ENCODE measurements around the gene TEX29.

The TEX29 gene

DNA sequence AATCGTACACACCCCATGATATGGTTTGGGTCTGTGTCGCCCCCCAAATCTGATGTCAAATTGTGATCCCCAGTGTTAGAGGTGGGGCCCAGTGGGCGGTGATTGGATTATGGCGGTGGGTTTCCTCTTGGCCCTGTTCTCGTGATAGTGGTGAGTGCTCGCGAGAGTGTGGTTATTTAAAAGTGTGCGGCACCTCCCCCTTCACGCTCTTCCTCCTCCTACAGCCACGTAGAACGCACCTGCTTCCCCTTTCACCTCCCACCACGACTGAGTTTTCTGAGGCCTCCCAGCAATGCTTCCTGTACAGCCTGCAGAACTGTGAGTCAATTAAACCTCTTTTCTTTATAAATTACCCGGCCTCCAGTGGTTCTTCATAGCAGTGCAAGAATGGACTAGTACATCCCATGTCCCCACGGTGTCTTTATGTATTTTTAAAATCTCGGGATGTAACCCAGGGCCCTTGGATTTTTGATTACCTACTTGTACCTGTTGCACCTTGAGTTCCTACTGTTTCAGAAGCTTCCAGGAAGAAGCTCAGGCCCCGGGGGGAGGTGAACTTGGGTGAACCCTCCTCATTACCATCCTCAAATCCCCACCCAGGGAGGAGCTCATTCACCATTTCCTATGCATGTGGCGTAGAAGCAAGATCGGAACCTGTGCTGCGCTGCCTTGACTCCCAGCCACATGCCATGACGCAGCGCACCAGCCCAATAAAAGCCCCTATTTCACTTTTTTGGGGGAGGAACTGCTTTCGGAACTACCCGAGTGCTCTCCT, 52.4 kb downstream of the TEX29 start:
- DNase-seq, result no peak

DNA sequence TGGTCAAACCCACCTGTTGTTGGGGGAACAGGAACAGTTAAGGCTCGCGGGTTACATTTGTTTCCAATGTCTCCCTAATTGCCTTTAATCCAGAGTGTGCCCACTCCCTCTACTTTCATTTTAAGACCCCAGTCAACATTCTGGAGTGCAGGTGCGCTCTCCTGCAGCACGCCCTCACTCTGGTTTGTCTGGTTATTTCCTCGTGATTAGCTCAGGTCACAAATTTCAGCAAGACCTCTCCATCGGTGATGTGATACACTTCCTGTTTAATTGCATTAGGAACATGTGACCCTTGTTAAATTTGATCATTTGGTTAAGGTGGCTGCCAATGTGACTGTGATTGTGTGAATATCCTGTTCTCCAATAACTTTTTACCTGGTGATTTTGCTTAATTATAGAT, 53.0 kb downstream of the TEX29 start:
- no peak for DNase-seq

DNA sequence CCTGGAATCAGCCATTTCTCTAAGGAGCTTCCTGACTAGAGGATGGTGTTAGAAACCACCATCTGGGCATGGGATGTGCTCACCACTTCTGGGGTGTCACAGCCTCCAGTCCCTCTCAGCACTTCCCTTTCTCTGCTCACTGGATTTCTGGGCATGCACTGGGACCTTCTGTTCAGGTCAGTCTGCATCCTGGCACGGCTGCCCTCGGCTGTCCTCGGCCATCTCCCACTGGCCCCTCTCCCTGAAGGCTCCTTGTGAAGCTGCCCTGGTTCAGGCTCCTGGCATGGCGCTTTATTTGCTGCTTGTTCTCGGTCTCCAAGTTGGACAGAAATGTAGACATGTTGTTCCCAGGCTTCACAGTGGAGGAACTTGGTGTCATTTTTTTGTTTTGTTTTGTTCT, 60.0 kb downstream of the TEX29 start:
- no peak for DNase-seq

DNA sequence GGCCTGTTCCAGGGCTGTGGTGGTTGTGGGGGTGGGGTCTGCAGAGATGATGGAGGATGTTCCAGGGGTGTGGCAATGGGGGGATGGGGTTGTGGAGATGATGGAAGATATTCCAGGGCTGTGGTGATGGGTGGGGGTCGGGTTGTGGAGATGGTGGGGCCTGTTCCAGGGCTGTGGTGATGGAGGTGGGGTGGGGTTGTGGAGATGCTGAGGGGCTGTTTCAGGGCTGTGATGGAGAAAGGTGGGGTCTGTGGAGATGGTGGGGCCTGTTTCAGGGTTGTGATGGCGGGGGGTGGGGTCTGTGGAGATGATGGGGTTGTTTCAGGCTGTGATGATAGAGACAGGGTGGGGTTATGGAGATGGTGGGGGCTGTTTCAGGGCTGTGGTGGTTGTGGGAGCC, 62.0 kb downstream of the TEX29 start:
- DNase-seq, result no peak

DNA sequence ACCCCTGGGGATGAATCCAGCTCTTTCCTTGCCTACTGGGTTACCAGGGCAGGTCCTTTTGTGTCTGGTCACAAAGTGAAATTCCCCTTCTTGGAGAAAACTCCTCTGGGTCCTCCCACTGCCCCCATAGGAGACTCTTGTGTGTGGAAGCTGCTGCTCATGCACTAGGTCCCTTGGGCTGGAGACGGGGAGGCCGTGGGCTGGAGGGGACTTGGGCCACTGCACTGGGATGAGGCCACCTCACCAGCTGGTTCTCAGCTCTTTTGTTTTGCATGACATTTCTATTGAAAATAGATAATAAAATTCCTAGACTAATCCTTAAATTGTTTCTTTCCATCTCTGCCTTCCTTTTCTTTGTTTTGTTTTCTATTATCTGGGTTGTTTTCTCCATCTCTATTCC, 62.4 kb downstream of the TEX29 start:
- no peak for DNase-seq

DNA sequence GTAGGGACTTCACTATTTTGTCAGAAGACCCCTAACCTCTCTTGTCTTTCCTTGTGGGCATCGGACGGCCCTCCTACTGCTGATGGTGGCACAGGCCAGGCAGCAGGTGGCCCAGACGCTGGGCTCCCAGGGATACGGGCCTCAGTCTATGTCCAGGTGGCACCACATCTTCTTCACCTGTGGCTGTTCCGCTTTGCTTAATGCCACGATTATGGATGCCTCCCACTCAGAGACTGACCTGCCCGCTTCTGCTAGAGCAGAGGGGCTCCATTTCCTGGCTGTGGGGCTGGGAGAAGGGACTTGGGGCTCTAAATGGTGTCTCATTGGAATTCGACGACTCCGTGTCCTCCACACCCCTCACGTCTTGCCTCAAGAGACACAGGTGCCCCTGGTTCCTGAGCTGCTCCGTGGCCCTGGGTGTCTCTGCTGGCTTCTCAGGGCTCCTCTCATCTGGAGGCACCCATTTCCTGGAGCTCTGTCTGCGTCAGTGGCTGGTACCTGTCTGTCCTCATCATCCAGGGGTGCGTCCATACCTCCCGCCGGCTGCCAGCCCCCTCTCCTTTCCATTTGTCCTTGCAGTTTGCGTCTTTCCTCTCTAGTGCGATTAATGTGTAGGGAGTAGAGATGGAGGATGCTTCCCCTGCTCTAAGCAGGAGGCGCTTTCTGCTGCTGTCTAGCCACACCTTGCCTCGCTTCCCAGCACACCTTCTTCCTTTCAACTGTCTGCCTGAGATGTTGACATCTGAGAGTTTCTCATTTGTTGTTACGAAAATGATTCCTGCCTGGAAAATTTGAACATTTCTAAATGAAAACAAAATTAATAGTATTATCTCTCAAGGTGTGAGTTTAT, 63.4 kb downstream of the TEX29 start:
- DNase-seq, result no peak

DNA sequence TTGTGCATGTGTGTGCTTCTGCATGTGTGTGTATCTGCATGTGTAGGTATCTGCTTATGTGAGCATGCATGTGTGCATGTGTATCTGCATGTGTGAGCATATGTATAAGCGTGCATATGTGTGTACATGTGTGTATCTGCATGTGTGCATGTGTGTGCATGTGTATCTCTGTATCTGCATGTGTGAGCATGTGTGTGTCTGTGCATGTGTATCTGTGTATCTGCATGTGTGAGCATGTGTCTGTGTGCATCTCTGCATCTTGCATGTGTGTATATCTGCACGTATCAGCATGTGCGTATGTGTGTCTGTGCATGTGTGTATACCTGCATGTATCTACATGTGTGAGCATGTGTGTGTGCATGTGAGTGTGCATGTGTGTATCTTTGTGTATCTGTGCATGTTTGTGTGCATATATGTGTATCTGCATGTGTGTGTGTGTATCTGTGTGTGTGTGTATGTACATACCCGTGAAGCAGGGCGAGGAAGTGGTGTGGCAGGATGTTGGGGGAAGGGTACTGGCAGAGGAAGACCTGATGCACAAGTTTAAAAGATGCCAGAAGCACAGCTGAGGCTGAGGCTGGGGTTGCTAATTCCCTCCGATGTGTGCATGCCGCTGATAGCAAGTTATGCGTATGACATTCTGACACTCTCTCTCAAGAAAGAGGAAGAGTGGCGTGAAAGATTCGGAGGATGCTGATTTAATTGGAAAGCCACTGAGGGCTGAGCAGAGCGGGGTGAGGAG, 64.2 kb downstream of the TEX29 start:
- no peak for DNase-seq

DNA sequence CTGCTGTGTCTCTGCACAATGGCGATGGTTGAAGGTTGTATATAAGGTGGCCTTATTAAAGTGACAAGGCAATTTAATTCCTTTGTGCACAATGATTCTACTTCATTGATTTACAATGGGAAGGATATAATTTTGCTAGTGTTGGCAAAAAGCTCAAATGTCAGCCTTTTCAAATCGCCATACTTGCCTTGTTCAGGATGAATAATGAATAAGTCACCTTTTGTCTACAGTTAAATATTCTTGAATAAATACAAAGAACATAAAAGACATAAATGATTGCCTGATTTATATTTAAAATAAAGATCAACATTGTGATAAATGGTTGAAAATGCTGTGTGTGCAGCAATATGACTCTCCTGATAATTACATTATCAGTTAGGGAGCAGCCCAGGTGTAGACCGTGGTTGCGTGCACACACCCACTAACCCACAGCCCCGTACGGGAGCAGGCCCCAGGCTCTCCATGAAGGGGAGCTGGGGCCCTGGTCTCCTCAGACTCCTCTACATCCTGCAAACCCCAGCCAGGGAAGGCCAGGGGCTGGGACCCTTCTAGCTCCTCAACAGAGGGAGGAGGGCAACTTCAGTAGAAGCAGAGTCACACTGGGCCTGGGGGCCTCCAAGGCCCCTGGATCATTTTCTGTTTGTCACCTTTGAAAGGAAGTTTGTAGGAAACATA, 64.9 kb downstream of the TEX29 start:
- DNase-seq, result no peak

DNA sequence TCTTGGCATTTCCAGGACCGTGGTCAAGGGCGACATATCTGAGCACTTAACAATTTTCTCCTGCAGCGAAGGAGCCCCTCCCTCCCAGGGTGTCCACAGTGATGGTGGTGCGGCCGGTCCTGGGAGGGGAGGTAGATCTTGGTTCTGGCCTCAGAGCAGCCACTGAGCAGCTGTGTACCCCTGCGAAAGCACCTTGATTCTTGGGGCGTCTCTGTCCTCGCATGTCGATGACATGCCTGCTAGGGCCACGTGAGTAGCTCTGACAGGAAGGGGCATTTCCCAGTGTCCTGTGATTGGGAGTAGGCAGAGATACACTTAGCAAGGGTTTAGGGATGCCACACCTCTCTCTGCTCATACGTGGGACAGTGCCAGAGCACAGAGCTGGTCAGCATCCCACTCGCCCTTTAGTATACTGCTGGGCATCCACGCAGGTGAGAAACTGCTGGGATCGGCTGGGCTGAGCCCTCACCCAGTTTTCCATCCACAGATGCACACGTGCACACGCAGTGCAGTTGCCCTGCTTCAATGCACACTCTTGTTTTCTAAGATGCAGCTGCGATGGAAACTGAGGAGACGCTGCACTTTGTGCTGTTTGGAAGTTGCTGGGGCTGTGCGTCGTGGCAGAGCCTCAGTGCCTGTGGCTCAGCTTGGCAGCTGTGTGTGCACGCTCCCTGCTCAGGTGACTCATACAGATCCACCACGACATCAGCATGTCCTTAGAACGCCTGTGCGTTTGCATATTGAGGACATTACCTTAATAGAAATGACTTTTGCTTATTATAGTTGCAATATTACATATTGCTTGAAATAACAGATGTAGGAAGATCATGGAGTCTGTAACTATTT, 66.8 kb downstream of the TEX29 start:
- DNase-seq, result no peak

DNA sequence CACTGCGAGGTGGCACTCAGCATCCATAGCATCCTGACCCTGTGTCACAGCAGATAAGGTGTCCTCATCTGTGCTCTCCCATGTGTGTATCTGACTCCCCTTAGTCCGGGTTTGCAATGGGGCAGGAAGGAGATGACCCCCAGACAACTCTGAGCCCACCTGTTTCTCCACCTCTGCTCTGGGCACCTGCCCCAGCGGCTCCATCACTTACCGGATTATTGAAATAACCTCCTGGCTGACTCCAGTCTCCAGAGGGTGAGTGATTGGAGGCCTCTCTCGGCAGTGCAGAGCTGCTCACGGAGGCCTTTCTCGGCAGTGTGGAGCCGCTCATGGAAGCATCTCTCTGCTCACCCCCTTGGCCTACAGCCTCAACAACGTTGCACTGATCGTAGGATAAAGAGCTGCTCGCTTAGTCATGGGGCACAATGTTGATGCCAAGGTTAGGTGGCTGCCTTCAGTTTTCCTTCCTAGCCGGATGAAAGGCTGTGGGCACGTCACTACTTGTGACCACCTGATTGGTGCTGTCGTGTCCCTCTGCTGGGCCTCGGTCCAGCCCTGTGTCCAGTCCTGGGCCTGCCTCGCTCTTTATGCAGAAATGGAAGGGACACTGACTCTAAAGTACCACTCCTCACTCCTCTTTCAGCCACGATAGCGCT, 67.6 kb downstream of the TEX29 start:
- DNase-seq, result no peak

DNA sequence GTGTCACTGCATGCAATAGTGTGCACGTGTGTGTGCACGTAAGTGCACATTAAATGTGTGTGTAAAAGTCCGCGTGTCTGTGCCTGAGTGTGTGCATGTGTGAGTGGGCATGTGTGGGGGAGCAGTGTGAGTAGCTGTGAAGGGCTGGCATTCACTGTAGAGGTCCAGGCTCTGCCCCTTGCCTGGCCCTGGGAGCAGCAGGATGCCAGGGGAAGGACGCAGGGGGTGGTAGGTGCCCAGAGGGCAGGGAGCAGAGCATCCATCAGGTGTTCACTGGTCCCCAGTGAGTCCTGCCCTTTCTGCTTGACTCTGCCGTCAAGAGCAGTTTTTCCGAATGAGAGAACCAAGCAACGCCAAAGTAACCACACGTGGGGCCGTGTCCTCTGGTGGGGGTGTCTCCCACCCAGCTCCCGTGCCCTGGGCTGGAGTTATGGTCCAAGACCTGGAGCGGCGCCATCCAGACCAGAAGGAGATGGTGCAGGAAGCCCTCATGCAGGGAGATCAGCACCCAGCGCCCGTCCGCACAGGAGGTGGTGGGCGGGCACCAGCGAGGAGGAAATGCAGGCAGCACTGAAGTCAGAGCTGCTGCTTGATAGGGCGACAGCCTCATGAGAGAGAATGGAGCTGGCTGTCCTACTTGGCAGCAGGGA, 68.5 kb downstream of the TEX29 start:
- DNase-seq, result no peak

DNA sequence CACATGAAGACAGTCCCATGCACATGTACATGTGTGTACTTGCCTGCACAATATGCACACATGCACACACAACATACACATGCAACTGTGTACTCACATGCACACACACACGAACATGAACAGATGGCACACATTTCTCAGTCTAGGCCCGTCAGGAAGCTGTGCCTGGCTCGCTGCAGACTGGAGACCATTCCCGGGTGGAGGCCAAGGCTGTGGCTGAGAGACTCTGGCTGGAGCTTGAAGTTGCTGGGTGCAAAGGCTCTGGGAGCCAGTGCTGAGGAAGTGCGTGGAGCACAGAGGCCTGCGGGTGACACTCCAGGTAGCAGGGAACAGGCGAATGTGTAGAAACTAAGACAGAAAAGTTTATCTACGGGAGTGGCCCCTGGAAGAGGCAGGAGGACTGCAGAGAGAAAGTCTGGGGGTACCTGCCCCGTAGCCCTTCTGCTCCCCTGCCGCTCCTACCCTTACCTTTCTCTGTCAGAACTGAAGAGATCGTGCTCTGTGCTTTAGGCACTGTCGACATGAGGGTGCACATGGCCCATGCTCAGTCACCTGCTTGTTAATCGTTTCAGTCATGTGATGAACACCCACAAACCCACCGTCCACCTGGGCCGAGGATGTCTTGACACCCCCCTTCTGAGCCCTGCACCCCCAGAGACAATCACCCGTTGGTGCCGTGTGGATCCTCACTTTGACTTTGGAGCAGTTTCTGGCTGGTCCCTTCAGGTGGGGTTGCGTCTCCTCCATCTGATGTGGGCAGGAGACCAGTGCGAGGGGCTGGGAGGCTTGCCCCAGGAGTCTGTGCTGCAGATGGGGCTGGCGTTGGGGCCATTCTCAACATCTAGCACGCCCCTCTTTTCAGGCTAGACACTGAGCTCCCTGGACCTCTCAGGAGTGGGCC, 69.4 kb downstream of the TEX29 start:
- DNase-seq, result no peak

DNA sequence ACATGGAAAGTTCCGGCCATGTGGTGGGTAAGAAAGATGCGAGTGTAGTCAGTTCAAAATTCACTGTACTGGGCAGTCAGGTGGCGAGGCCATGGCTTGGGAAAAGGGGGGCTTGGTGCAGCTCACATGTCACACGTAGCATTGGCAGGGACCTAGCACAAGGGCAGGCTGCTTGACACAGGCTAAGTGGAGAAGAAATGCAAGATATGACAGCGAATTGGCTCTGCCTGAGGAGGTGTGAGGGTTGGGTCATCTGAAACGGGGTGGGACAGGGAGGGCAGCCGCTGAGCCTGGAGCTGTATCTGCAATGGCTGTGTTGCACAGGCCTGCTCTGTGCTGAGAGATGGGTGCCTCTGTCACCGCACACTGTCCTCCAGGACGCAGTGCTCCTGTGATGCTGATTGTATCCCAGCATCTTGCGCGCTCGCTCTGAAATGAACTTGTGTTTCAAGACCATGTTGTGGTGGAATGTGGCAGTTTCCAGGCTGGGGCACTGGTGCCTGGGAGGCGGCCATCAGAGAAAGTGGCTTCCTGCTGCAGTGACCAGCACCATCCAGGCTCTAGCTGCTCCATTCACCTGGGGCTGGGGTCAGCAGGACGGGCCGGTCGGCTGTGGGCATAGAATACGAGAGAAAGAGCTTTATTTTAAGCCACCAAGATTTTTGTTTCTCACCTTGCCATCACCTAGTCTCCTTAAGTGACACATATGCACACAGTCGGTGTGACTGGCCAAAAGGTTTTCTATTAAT, 70.3 kb downstream of the TEX29 start:
- DNase-seq, result no peak

DNA sequence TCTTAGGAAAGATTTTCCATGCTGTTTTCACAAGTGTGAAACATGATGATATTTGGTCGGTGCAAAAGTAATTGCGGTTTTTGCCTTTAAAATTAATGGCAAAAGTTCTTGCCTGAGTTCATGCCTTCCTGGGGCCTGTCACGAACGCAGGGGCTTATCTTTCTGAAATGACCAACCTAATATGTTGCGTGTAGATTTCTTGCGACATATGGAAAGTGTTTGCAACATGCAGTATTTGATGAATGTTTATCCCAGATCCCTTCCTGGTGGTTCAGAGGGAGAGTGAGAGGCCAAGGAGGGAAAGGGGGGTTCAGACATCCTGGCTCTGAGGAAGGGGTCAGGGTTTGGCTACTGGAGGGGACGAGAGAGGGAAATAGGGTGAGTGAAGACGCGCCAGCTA, 72.0 kb downstream of the TEX29 start:
- no peak for DNase-seq

DNA sequence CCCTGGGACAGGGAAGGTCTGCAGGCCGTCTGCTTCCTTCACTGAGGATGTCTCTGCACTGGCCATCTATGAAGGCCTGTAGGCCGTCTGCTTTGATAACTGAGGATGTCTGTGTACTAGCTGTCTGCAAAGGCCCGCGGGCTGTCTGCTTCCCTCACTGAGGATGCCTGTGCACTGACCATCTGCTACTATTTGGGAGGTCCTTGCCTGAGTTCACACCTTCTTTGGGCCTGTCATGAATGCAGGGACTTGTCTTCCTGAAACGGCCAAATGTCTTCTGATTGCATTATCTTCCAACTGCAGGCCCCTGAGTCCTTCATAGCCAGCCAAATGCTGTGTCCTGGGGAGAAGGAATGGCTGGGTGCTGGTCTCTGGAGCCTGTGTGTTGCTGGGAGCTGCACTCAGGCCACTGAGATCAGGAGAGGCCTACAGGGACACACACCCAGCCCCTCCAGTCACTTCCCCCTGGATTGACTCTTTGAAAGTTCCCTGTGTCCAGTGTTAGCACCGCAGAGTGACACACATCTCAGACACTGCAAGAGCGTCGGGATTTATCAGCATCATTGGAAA, 72.9 kb downstream of the TEX29 start:
- no peak for DNase-seq

Measured in activated CD4-positive, CD25-positive, alpha-beta regulatory T cell treated with anti-CD3 and anti-CD28 coated beads, Interleukin-2, amount 50 U/mL, for 72 hours (primary cell).